ENCODE results near the gene RGS6.

Gene RGS6

DNA sequence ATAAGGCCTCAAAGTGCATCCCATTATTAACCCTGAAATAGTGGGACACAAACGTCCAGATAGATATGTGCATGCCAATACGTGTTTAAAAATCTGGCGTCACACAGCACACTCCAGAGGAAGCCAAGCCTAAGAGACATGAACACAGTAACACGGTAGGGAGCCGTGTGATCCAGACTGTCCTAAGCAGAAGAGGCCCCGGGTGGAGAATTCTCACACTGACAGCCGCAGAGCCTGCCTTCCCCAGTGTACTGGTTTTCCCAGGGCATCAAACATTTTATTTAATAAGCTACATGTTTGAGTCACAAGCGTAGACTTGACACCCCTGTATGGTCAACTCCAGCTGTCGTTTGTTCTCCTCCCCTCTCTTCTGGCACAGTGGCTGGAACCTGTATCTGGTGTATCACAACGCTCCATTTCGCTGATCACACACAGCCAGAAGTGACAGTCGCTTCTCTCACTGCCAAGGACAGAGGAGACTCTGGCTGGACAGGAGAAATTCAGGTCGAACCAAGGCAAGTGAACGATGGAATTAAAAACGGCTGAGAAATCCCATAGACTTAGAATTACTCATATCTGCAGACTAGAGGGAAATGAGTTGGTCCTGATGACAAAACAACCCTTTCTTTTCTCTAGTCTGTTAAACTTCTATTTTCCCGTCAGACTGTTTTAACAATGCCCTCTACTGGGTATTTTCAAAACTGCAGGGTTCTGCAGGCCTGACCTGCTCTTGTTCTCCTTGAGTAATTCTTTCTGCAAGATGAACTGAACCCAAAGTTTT lies 359.9 kb downstream of the RGS6 start:
- no peaks in the 10 kb centered on the region for H3K79me2 ChIP-seq (ENCODE audit: insufficient read depth, low read length)
- H3K36me3 ChIP-seq (ENCODE audit: insufficient read depth, low read length) = no peaks in the 10 kb centered on the region
- no peaks in the 10 kb centered on the region for H3K27me3 ChIP-seq (ENCODE audit: insufficient read depth, low read length)
- no peak overlapping the region for H3K9ac ChIP-seq (ENCODE audit: low read length)
- H3K4me3 ChIP-seq (ENCODE audit: low read depth, low read length, poor library complexity, severe bottlenecking) = no peak overlapping the region
- H3K9me3 ChIP-seq (ENCODE audit: low read length) = no peaks in the 10 kb centered on the region
- H3K27ac ChIP-seq (ENCODE audit: low read depth, low read length, poor library complexity, severe bottlenecking) = no peak overlapping the region
- no peaks in the 10 kb centered on the region for H4K20me1 ChIP-seq (ENCODE audit: insufficient read depth, low read length)
- H2AFZ ChIP-seq (ENCODE audit: low read length) = no peak overlapping the region
- TF ChIP-seq EZH2 (IDR thresholded peaks at IDR 0.05; ENCODE audit: borderline replicate concordance, low read length) = no peak
- TF ChIP-seq, protein P1, sequence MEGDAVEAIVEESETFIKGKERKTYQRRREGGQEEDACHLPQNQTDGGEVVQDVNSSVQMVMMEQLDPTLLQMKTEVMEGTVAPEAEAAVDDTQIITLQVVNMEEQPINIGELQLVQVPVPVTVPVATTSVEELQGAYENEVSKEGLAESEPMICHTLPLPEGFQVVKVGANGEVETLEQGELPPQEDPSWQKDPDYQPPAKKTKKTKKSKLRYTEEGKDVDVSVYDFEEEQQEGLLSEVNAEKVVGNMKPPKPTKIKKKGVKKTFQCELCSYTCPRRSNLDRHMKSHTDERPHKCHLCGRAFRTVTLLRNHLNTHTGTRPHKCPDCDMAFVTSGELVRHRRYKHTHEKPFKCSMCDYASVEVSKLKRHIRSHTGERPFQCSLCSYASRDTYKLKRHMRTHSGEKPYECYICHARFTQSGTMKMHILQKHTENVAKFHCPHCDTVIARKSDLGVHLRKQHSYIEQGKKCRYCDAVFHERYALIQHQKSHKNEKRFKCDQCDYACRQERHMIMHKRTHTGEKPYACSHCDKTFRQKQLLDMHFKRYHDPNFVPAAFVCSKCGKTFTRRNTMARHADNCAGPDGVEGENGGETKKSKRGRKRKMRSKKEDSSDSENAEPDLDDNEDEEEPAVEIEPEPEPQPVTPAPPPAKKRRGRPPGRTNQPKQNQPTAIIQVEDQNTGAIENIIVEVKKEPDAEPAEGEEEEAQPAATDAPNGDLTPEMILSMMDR (IDR thresholded peaks at IDR 0.05; ENCODE audit: low read length) = peak; percentile 74
- no peak overlapping the region for H3K4me2 ChIP-seq (ENCODE audit: low read length)
- H3F3A ChIP-seq (ENCODE audit: insufficient read depth, low read length) = no peaks in the 10 kb centered on the region
- H3K9me2 ChIP-seq (ENCODE audit: low read depth, low read length) = no peaks in the 10 kb centered on the region
- H3K4me1 ChIP-seq (ENCODE audit: insufficient read depth, low read length, severe bottlenecking) = no peaks in the 10 kb centered on the region

DNA sequence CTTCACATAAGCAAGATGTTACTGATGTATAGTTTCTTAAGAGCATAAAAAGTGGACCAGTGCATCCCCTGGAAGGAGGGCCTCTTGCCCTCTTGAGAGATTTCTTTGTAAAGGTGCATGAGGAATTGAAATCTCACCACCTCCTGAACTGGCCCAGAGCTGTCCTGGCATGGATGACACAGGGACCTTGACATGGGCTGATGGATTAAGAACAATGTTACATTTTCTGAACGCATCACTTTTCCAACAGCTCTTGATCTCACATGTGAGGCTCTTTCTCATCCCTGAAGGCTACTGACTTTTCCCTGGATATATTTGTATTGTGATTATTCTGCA lies 360.4 kb downstream of the RGS6 start:
- H3K9ac ChIP-seq (ENCODE audit: low read length) = no peak overlapping the region
- no peak overlapping the region for H2AFZ ChIP-seq (ENCODE audit: low read length)
- H3K27ac ChIP-seq (ENCODE audit: low read depth, low read length, poor library complexity, severe bottlenecking) = no peak overlapping the region
- no peaks in the 10 kb centered on the region for H3K9me2 ChIP-seq (ENCODE audit: low read depth, low read length)
- H3K4me3 ChIP-seq (ENCODE audit: low read depth, low read length, poor library complexity, severe bottlenecking) = no peak overlapping the region
- H3K27me3 ChIP-seq (ENCODE audit: insufficient read depth, low read length) = no peaks in the 10 kb centered on the region
- H3K4me2 ChIP-seq (ENCODE audit: low read length) = no peak overlapping the region
- H3K9me3 ChIP-seq (ENCODE audit: low read length) = no peaks in the 10 kb centered on the region
- no peaks in the 10 kb centered on the region for H3K79me2 ChIP-seq (ENCODE audit: insufficient read depth, low read length)
- no peaks in the 10 kb centered on the region for H4K20me1 ChIP-seq (ENCODE audit: insufficient read depth, low read length)
- no peaks in the 10 kb centered on the region for H3F3A ChIP-seq (ENCODE audit: insufficient read depth, low read length)
- no peaks in the 10 kb centered on the region for H3K4me1 ChIP-seq (ENCODE audit: insufficient read depth, low read length, severe bottlenecking)
- no peaks in the 10 kb centered on the region for H3K36me3 ChIP-seq (ENCODE audit: insufficient read depth, low read length)
- TF ChIP-seq, protein P1 (IDR thresholded peaks at IDR 0.05; ENCODE audit: low read length) = no peak
- no peak for TF ChIP-seq EZH2 (IDR thresholded peaks at IDR 0.05; ENCODE audit: borderline replicate concordance, low read length)

DNA sequence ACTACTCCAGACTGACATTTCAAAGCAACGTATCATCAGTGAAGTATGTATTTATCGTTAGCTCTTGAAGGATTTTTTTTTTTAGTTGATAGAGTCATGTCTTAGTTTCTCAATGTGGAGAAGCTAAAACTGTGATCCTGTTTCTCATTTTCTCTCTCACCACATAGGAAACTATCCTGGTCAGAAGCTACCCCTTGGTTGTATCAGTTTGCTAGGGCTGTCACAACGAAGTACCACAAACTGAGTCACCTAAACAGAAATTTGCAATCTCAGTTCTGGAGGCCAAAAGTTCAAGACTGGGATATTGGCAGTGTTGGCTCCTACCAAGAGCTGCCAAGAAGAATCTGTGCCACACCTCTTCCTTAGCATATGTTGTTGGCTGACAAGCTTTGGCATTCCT lies 369.1 kb downstream of the RGS6 start:
- no peak for TF ChIP-seq EZH2 (IDR thresholded peaks at IDR 0.05; ENCODE audit: borderline replicate concordance, low read length)
- TF ChIP-seq, protein P1 (IDR thresholded peaks at IDR 0.05; ENCODE audit: low read length) = no peak
- H3K27ac ChIP-seq (ENCODE audit: low read depth, low read length, poor library complexity, severe bottlenecking) = no peak overlapping the region
- H3K9me2 ChIP-seq (ENCODE audit: low read depth, low read length) = no peaks in the 10 kb centered on the region
- H3K79me2 ChIP-seq (ENCODE audit: insufficient read depth, low read length) = no peaks in the 10 kb centered on the region
- H3K9ac ChIP-seq (ENCODE audit: low read length) = no peak overlapping the region
- H3K4me3 ChIP-seq (ENCODE audit: low read depth, low read length, poor library complexity, severe bottlenecking) = no peak overlapping the region
- H3K36me3 ChIP-seq (ENCODE audit: insufficient read depth, low read length) = no peaks in the 10 kb centered on the region
- no peaks in the 10 kb centered on the region for H3F3A ChIP-seq (ENCODE audit: insufficient read depth, low read length)
- no peak overlapping the region for H2AFZ ChIP-seq (ENCODE audit: low read length)
- H3K27me3 ChIP-seq (ENCODE audit: insufficient read depth, low read length) = no peaks in the 10 kb centered on the region
- H3K9me3 ChIP-seq (ENCODE audit: low read length) = no peaks in the 10 kb centered on the region
- no peaks in the 10 kb centered on the region for H4K20me1 ChIP-seq (ENCODE audit: insufficient read depth, low read length)
- no peaks in the 10 kb centered on the region for H3K4me1 ChIP-seq (ENCODE audit: insufficient read depth, low read length, severe bottlenecking)
- no peak overlapping the region for H3K4me2 ChIP-seq (ENCODE audit: low read length)

All from OCI-LY1 (cell line).